Tibial nerve (tissue), 4 donors: ENCODE results near the gene LLGL2. TPM values are rescaled to one million over a fixed set of nuclear protein-coding genes. Genes with fewer than 3 reads are reported as not detected.

ENCODE experiments used
- DNase-seq, 2 donors: peaks; one replicate each; pipeline ENCODE4 v3.0.0-alpha.2; 2019; ENCODE audit warnings: low spot score in 2 of 2
- H3K27ac ChIP-seq, 4 donors: fragments of 200-600 bp; sonication (generic) in 3 of 4; one replicate each; pipeline ENCODE4 v1.5.1; 2017 to 2019; ENCODE audit warnings: mild to moderate bottlenecking in 1 of 4
- H3K27me3 ChIP-seq, 2 donors: fragments of 200-600 bp; sonication (generic) in 1 of 2; one replicate each; pipeline versions ENCODE4 v1.5.1 to v1.6.0; 2017 to 2019
- H3K36me3 ChIP-seq, 3 donors: fragments of 200-600 bp; sonication (generic); one replicate each; pipeline ENCODE4 v1.5.1; 2018 to 2019
- H3K4me1 ChIP-seq, 4 donors: fragments of 200-600 bp; sonication (generic) in 3 of 4; one replicate each; pipeline ENCODE4 v1.5.1; 2017 to 2019
- H3K4me3 ChIP-seq, 4 donors: fragments of 200-600 bp; sonication (generic) in 3 of 4; one replicate each; pipeline ENCODE4 v1.5.1; 2017 to 2019; ENCODE audit warnings: mild to moderate bottlenecking in 1 of 4, moderate library complexity in 1 of 4
- H3K9me3 ChIP-seq, 4 donors: fragments of 200-600 bp; sonication (generic) in 3 of 4; one replicate each; pipeline ENCODE4 v1.5.1; 2017 to 2019
- EP300 ChIP-seq, 2 donors: sonication (generic); formaldehyde crosslinking; IDR thresholded peaks; one replicate each; pipeline ENCODE4 v1.6.1; 2017; ENCODE audit warnings: antibody characterized with exemption in 2 of 2, mild to moderate bottlenecking in 1 of 2
- POLR2A ChIP-seq, 2 donors: fragments of 450-650 bp; IDR thresholded peaks; one replicate each; pipeline ENCODE4 v1.6.1; 2017; ENCODE audit warnings: antibody characterized with exemption in 2 of 2, mild to moderate bottlenecking in 2 of 2, moderate library complexity in 2 of 2
- WGBS, 2 donors: methylation state at CpG; one replicate each; pipeline ENCODE4 v1.1.5; 2018; 5-methylcytosine and 5-hydroxymethylcytosine counted together
- total RNA-seq, 4 donors: library from RNA; depleted of rRNA; stranded (reverse); fragments of >200 nt; gene quantifications; one replicate each; pipeline ENCODE4 v1.1.0, GENCODE V29; 2016
- TF ChIP-seq, protein P1 (sequence below), 5 experiments: fragments of 200-600 bp in 3 of 5; fragments of 450-650 bp in 2 of 5; sonication (generic) in 3 of 5; IDR thresholded peaks; one replicate each; pipeline ENCODE4 v1.5.1; 2016 to 2019; ENCODE audit warnings: antibody characterized with exemption in 5 of 5, mild to moderate bottlenecking in 3 of 5, moderate library complexity in 2 of 5

Gene LLGL2
- total RNA-seq, 4 donors from 2014 or later, result 8.4 to 18.4 (median 8.8) TPM

DNA sequence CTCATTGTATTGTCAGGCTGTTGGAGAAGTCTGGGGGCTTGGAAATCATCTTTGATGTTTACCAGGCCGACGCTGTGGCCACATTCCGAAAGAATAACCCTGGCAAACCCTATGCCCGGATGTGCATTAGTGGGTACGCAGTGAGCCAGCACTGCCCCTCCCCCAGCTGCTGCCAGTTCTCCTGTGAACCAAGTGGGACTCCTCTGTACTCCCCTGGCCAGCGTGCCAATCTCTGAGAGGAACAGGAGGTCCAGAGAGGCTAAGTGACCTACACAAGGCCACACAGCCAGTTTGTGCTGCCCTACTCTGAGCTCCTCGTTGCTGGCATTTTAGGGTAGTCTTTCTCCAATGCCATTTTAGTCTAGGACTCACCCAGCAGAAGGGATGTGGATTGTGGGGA is 1.9 kb upstream of the LLGL2 start:
- Histone ChIP-seq H3K27me3 (no peaks in the 10 kb centered on the region), H3K4me1 (peaks cover 0 to 20% (median 8%) of the 10 kb centered on the region in 4 donors), H3K36me3 (peaks cover 0 to 29% (median 0%) of the 10 kb centered on the region in 3 donors), H3K27ac (no peak overlapping the region), H3K4me3 (no peak overlapping the region), H3K9me3 (no peaks in the 10 kb centered on the region)
- no peak for DNase-seq
- whole genome bisulfite sequencing, 2 donors, result 85 to 91% methylated on average over 3 to 7 of the region's 7 CpGs
- TF ChIP-seq EP300 (IDR thresholded peaks at IDR 0.05) (no peak), POLR2A (IDR thresholded peaks at IDR 0.05) (no peak)
- TF ChIP-seq, protein P1, sequence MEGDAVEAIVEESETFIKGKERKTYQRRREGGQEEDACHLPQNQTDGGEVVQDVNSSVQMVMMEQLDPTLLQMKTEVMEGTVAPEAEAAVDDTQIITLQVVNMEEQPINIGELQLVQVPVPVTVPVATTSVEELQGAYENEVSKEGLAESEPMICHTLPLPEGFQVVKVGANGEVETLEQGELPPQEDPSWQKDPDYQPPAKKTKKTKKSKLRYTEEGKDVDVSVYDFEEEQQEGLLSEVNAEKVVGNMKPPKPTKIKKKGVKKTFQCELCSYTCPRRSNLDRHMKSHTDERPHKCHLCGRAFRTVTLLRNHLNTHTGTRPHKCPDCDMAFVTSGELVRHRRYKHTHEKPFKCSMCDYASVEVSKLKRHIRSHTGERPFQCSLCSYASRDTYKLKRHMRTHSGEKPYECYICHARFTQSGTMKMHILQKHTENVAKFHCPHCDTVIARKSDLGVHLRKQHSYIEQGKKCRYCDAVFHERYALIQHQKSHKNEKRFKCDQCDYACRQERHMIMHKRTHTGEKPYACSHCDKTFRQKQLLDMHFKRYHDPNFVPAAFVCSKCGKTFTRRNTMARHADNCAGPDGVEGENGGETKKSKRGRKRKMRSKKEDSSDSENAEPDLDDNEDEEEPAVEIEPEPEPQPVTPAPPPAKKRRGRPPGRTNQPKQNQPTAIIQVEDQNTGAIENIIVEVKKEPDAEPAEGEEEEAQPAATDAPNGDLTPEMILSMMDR (IDR thresholded peaks at IDR 0.05), result no peak

DNA sequence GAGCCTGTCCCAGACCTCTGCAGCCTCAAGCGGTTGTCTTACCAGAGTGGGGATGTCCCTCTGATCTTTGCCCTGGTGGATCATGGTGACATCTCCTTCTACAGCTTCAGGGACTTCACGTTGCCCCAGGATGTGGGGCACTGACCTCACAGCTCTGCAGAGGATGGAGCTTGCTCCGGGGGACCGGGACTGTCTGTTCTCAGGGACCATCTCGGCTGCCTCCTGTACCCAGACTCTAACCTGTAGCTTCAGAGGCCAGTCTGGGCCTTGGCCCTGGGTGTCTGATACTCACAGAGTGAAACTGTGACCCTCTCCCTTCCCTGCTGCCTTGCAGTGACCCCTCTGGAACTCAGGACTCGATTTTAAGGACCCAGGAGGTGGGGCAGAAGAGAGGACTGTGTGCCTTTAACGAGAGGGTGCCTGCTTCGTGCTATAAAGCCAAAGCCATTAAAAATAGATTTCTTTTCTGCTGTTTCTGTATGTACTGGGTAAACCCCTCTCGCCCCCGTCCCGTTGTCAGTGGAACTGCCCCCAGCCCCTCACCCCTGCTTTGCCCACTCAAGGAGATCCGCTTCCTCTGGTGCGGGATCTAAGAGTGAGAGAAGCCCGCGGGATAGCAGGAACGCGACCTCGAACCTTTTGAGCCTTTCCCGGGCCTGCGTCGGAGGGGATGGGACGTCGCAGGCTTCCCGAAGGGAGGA is 1.1 kb upstream of the LLGL2 start:
- TF ChIP-seq, protein P1 (IDR thresholded peaks at IDR 0.05), result no peak
- no peak for TF ChIP-seq POLR2A (IDR thresholded peaks at IDR 0.05)
- TF ChIP-seq EP300 (IDR thresholded peaks at IDR 0.05), result no peak
- Histone ChIP-seq H3K36me3 (peaks cover 0 to 23% (median 0%) of the 10 kb centered on the region in 3 donors), H3K4me3 (peak overlapping the region; percentile 50 to 81 (median 69)), H3K9me3 (no peaks in the 10 kb centered on the region), H3K27me3 (no peaks in the 10 kb centered on the region), H3K4me1 (peaks cover 0 to 20% (median 8%) of the 10 kb centered on the region in 4 donors), H3K27ac (peak overlapping the region; percentile 26 to 85 (median 80))
- WGBS, 2 donors, result 23 to 31% methylated on average over 24 of the region's 24 CpGs
- DNase-seq, result no peak

- no peak for DNase-seq
- TF ChIP-seq, protein P1 (IDR thresholded peaks at IDR 0.05), result no peak
- TF ChIP-seq POLR2A (IDR thresholded peaks at IDR 0.05) (no peak), EP300 (IDR thresholded peaks at IDR 0.05) (no peak)
- Histone ChIP-seq H3K27ac (peak overlapping the region in 2 of 4 donors; percentile 77 to 82), H3K9me3 (no peaks in the 10 kb centered on the region), H3K36me3 (peaks cover 0 to 13% (median 0%) of the 10 kb centered on the region in 3 donors), H3K4me3 (peak overlapping the region; percentile 36 to 81 (median 58)), H3K27me3 (no peaks in the 10 kb centered on the region), H3K4me1 (peaks cover 0 to 20% (median 8%) of the 10 kb centered on the region in 4 donors)
- WGBS, 2 donors, result 4 to 5% methylated on average over 30 to 47 of the region's 60 CpGs
Measured at GRCh38 chr17:75525806-75526554, 483 bp downstream of the LLGL2 start.

DNA sequence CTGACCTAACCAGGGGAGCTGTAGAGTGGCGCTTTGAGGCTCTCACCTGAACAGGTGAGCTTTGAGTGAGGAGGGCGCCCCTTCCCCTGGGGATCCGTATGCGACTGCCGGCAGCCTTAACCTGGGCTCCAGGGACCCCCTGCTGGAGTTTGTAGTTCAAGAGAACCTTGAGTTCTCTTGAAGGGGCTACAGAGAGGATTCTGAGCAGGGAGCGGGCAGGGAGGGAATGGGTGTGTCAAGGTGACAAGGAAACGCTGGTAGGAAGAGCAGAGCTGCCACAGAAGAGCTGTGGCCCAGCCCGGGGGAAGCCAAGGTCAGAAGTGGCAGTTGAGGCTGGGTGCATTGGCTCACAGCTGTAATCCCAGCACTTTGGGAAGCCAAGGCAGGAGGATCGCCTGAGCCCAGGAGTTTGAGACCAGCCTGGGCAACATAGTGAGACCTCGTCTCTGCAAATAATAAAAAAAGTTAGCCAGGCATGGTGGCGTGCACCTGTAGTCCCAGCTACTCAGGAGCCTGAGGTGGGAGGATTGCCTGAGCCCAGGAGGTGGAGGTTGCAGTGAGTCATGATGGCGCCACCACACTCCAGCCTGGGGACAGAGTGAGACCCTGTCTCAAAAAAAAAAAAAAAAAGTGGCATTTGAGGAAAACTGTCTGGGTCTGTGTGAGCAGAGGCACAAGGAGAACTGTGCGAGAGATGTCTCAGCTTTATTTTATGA is 1.2 kb downstream of the LLGL2 start:
- Histone ChIP-seq H3K27ac (peak overlapping the region in 2 of 4 donors; percentile 77 to 82), H3K36me3 (peaks cover 0 to 6% (median 0%) of the 10 kb centered on the region in 3 donors), H3K4me1 (peaks cover 0 to 26% (median 8%) of the 10 kb centered on the region in 4 donors), H3K27me3 (no peaks in the 10 kb centered on the region), H3K4me3 (peak overlapping the region in 2 of 4 donors; percentile 67 to 81), H3K9me3 (no peaks in the 10 kb centered on the region)
- 62 to 67% methylated on average over 13 of the region's 13 CpGs for WGBS, 2 donors
- TF ChIP-seq POLR2A (IDR thresholded peaks at IDR 0.05) (no peak), EP300 (IDR thresholded peaks at IDR 0.05) (no peak)
- TF ChIP-seq, protein P1 (IDR thresholded peaks at IDR 0.05), result no peak
- no peak for DNase-seq
